ENCODE measurements around the gene ELK1. TPM values are rescaled to one million over a fixed set of nuclear protein-coding genes. Genes with fewer than 3 reads are reported as not detected.

Gene ELK1
- total and polyA plus RNA-seq, 2 experiments from 2014 or later, result 20.6 to 36.6 TPM

GRCh38 chrX:47596256-47596655 lies 54.1 kb downstream of the ELK1 start:
- DNase-seq (ENCODE audit: low read depth in 1 of 2, low spot score in 1 of 2), result peak in 1 of 2 donors; percentile 86
- no peaks in the 10 kb centered on the region for H3K36me3 ChIP-seq
- H3K4me3 ChIP-seq, result no peak overlapping the region
- no peak for TF ChIP-seq CTCF (IDR thresholded peaks at IDR 0.05; ENCODE audit: low read depth, low read length)
- H3K4me1 ChIP-seq (ENCODE audit: low read depth), result no peaks in the 10 kb centered on the region
- H3K9me3 ChIP-seq (ENCODE audit: low read depth), result no peaks in the 10 kb centered on the region
- no peak overlapping the region for H3K27ac ChIP-seq
- H3K27me3 ChIP-seq, result no peaks in the 10 kb centered on the region

GRCh38 chrX:47595716-47596251 lies 54.6 kb downstream of the ELK1 start:
- peak; percentile 6 for TF ChIP-seq CTCF (IDR thresholded peaks at IDR 0.05; ENCODE audit: low read depth, low read length)
- DNase-seq (ENCODE audit: low read depth in 1 of 2, low spot score in 1 of 2), result peak in 1 of 2 donors; percentile 93
- no peak overlapping the region for H3K4me3 ChIP-seq
- no peaks in the 10 kb centered on the region for H3K9me3 ChIP-seq (ENCODE audit: low read depth)
- H3K27me3 ChIP-seq, result no peaks in the 10 kb centered on the region
- no peaks in the 10 kb centered on the region for H3K36me3 ChIP-seq
- H3K27ac ChIP-seq, result no peak overlapping the region
- no peaks in the 10 kb centered on the region for H3K4me1 ChIP-seq (ENCODE audit: low read depth)

DNA sequence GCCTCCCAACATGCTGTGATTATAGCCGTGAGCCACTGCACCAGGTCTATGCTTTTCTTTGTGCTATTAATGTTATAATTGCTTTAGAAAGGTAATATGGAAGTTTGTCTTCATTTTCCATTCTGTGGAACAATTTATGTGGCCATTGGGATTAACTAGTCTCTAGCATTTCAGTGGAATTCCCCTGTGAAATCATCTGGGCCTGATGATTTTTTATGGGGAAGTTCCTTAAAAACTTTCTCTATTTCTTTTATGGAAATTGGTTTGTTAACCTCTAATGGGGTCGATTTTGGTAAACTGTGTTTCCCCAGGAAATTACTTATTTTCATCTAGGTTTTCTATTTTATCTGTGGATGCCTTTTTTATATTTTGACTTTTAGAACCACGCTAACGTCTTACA lies 56.8 kb downstream of the ELK1 start:
- no peak for TF ChIP-seq CTCF (IDR thresholded peaks at IDR 0.05; ENCODE audit: low read depth, low read length)
- Histone ChIP-seq H3K27ac (no peak overlapping the region), H3K9me3 (ENCODE audit: low read depth) (no peaks in the 10 kb centered on the region), H3K4me1 (ENCODE audit: low read depth) (no peaks in the 10 kb centered on the region), H3K27me3 (no peaks in the 10 kb centered on the region), H3K4me3 (no peak overlapping the region), H3K36me3 (no peaks in the 10 kb centered on the region)
- no peak for DNase-seq (ENCODE audit: low read depth in 1 of 2, low spot score in 1 of 2)

GRCh38 chrX:47590984-47591383 lies 59.4 kb downstream of the ELK1 start:
- Histone ChIP-seq H3K4me1 (ENCODE audit: low read depth) (no peaks in the 10 kb centered on the region), H3K36me3 (no peaks in the 10 kb centered on the region), H3K9me3 (ENCODE audit: low read depth) (no peaks in the 10 kb centered on the region), H3K27ac (no peak overlapping the region), H3K27me3 (no peaks in the 10 kb centered on the region), H3K4me3 (no peak overlapping the region)
- DNase-seq (ENCODE audit: low read depth in 1 of 2, low spot score in 1 of 2), result no peak
- TF ChIP-seq CTCF (IDR thresholded peaks at IDR 0.05; ENCODE audit: low read depth, low read length), result no peak

GRCh38 chrX:47587906-47588735 lies 62.2 kb downstream of the ELK1 start:
- DNase-seq (ENCODE audit: low read depth in 1 of 2, low spot score in 1 of 2), result no peak

More at GRCh38 chrX:47587906-47588735, 62.2 kb downstream of the ELK1 start:
- H3K36me3 ChIP-seq, result no peaks in the 10 kb centered on the region
- H3K9me3 ChIP-seq (ENCODE audit: low read depth), result no peaks in the 10 kb centered on the region
- H3K4me1 ChIP-seq (ENCODE audit: low read depth), result no peaks in the 10 kb centered on the region
- no peak overlapping the region for H3K4me3 ChIP-seq
- H3K27me3 ChIP-seq, result no peaks in the 10 kb centered on the region
- TF ChIP-seq CTCF (IDR thresholded peaks at IDR 0.05; ENCODE audit: low read depth, low read length), result no peak
- no peak overlapping the region for H3K27ac ChIP-seq
